Body of pancreas (tissue), 4 donors: ENCODE results near the gene RREB1. TPM values are rescaled to one million over a fixed set of nuclear protein-coding genes. Genes with fewer than 3 reads are reported as not detected.
A peak's percentile ranks its signal among the peaks of the same experiment; 100 is the strongest.

ENCODE experiments used
- ATAC-seq: fragments of 150-250 bp; one replicate; pipeline ENCODE4 v1.9.1; 2016
- DNase-seq, 4 donors: peaks; one replicate each; pipeline ENCODE4 v3.0.0-alpha.2; 2019
- H3K27ac ChIP-seq, 4 donors: fragments of 200-600 bp; sonication (generic); 1 replicate in 3 of 4; 2 replicates in 1 of 4; pipeline versions ENCODE4 v1.5.1 to v1.6.1; 2016 to 2019; ENCODE audit warnings: mild to moderate bottlenecking in 1 of 4, mixed read lengths in 1 of 4, moderate library complexity in 1 of 4
- H3K27me3 ChIP-seq, 2 donors: fragments of 200-600 bp; sonication (generic); one replicate each; pipeline ENCODE4 v1.6.0; 2016; ENCODE audit warnings: mild to moderate bottlenecking in 1 of 2
- H3K36me3 ChIP-seq, 2 donors: fragments of 200-600 bp; sonication (generic); replicated peaks in 1 of 2; 2 replicates each; pipeline ENCODE4 v1.5.1; 2016; ENCODE audit warnings: low read depth in 2 of 2; ENCODE audit not compliant: insufficient read depth in 1 of 2
- H3K4me1 ChIP-seq: fragments of 200-600 bp; sonication (generic); one replicate; pipeline ENCODE4 v1.6.0; 2016
- H3K4me3 ChIP-seq, 2 donors: fragments of 200-600 bp; sonication (generic); 1 replicate in 1 of 2; 2 replicates in 1 of 2; pipeline ENCODE4 v1.5.1; 2016 to 2019
- H3K9me3 ChIP-seq, 3 donors: fragments of 200-600 bp; sonication (generic); 1 replicate in 2 of 3; 2 replicates in 1 of 3; pipeline ENCODE4 v1.5.1; 2016
- POLR2A ChIP-seq, 3 donors: fragments of 450-650 bp; IDR thresholded peaks; one replicate each; pipeline ENCODE4 v1.6.1; 2016; ENCODE audit warnings: antibody characterized with exemption in 3 of 3, mild to moderate bottlenecking in 2 of 3
- WGBS, 2 donors: methylation state at CpG; one replicate each; pipeline ENCODE4 v1.1.5; 2017; 5-methylcytosine and 5-hydroxymethylcytosine counted together
- intact Hi-C: fragments of 100-400 bp; cut with DNase I; formaldehyde crosslinking; loops from one replicate; pipeline ENCODE4 v1.15.1; 2023
- total RNA-seq, 2 donors: library from RNA; depleted of rRNA; stranded (reverse); fragments of >200 nt; gene quantifications; one replicate each; pipeline ENCODE4 v1.1.0, GENCODE V29; 2016
- TF ChIP-seq, protein P1 (sequence below), 7 experiments: fragments of 450-650 bp in 4 of 7; fragments of 200-600 bp in 3 of 7; sonication (generic) in 3 of 7; IDR thresholded peaks; one replicate each; pipeline ENCODE4 v1.5.1; 2016 to 2019; ENCODE audit warnings: antibody characterized with exemption in 7 of 7

The RREB1 gene
- total RNA-seq, 2 donors from 2014 or later: 33.5 to 44.8 TPM

DNA sequence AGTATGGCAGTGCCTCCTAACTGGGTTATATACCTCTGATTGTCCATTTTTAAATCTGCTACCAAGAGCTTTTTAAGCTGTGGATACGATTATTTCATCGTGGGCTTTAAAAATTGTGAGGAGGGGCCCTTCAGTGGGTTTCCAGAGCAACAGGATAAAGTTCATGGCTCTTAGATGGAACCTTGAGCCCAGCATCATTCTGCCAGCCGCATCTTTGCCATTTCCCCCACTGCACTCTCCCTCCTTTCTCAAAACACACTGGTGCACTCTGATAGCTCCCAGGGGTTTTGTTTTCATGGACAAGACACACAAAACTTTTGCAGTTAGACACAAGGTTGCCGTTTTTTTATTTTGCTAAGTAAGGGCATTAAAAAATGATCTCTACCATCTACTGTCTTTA, 54.1 kb downstream of the RREB1 start:
- H3K9me3 ChIP-seq: no peaks in the 10 kb centered on the region
- WGBS, 2 donors: 75 to 77% methylated on average over 4 of the region's 4 CpGs
- DNase-seq (no peak), ATAC-seq (no peak)
- H3K36me3 ChIP-seq: no peaks in the 10 kb centered on the region
- H3K4me1 ChIP-seq: peaks cover 93% of the 10 kb centered on the region
- no peaks in the 10 kb centered on the region for H3K27me3 ChIP-seq
- peak overlapping the region in 1 of 4 donors; percentile 4 for H3K27ac ChIP-seq
- intact Hi-C loops: no loop called here
- H3K4me3 ChIP-seq: no peak overlapping the region
- TF ChIP-seq POLR2A (IDR thresholded peaks at IDR 0.05): no peak
- TF ChIP-seq, protein P1, sequence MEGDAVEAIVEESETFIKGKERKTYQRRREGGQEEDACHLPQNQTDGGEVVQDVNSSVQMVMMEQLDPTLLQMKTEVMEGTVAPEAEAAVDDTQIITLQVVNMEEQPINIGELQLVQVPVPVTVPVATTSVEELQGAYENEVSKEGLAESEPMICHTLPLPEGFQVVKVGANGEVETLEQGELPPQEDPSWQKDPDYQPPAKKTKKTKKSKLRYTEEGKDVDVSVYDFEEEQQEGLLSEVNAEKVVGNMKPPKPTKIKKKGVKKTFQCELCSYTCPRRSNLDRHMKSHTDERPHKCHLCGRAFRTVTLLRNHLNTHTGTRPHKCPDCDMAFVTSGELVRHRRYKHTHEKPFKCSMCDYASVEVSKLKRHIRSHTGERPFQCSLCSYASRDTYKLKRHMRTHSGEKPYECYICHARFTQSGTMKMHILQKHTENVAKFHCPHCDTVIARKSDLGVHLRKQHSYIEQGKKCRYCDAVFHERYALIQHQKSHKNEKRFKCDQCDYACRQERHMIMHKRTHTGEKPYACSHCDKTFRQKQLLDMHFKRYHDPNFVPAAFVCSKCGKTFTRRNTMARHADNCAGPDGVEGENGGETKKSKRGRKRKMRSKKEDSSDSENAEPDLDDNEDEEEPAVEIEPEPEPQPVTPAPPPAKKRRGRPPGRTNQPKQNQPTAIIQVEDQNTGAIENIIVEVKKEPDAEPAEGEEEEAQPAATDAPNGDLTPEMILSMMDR (IDR thresholded peaks at IDR 0.05): no peak

DNA sequence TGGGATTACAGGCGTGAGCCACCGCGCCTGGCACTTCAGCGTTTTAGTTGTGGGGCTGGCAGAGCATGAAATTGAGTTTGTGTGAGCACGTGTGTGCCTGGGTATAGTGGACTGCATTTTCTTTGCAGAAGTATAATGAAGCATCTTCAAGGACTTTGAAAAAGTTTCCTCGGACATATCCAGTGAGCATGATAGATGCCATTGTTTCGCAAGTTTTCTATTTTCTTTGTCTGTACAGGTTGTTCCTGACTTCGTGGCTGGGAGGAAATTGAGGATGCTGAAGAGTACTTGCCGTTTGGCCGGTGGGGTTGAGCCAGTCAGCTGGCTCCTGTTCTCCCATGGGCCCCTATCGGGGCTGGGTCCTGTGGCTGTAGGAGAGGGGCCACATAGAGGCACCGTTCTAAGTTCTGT, 55.9 kb downstream of the RREB1 start:
- intact Hi-C loops: no loop called here
- Histone ChIP-seq H3K4me3 (no peak overlapping the region), H3K36me3 (no peaks in the 10 kb centered on the region), H3K27ac (no peak overlapping the region), H3K27me3 (no peaks in the 10 kb centered on the region), H3K4me1 (peaks cover 83% of the 10 kb centered on the region), H3K9me3 (no peaks in the 10 kb centered on the region)
- 84 to 85% methylated on average over 12 of the region's 12 CpGs for WGBS, 2 donors
- no peak for DNase-seq
- TF ChIP-seq POLR2A (IDR thresholded peaks at IDR 0.05): no peak
- TF ChIP-seq, protein P1 (IDR thresholded peaks at IDR 0.05): no peak
- ATAC-seq: no peak

DNA sequence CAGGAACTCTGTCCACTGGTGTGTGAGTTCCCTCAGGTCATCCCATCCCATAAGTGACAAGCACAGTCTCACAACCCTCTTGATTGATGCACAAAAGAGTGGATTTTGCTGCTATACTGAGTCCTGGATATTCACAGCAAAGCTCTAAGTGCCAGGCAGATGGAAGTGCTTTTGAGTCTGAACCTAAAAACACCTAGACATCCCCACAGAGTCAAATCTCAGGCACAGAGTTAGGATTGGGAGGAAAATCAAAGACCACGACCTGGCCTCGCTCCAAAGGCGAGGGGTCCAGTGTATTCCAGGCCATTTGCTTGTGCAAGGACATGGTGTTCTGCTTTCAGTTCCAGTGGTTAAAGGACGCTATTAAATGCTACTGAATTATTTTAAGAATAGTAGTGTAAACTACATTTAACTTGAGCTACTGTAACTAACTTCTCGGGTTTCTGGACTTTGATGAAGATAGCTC, 56.8 kb downstream of the RREB1 start:
- peaks cover 83% of the 10 kb centered on the region for H3K4me1 ChIP-seq
- no peaks in the 10 kb centered on the region for H3K9me3 ChIP-seq
- intact Hi-C loops: no loop called here
- H3K4me3 ChIP-seq: no peak overlapping the region
- TF ChIP-seq POLR2A (IDR thresholded peaks at IDR 0.05): no peak
- TF ChIP-seq, protein P1 (IDR thresholded peaks at IDR 0.05): no peak
- H3K36me3 ChIP-seq: no peaks in the 10 kb centered on the region
- peak overlapping the region in 2 of 4 donors; percentile 41 to 48 for H3K27ac ChIP-seq
- DNase-seq (no peak), ATAC-seq (no peak)
- H3K27me3 ChIP-seq: no peaks in the 10 kb centered on the region
- WGBS, 2 donors: 53 to 72% methylated on average over 5 of the region's 5 CpGs

DNA sequence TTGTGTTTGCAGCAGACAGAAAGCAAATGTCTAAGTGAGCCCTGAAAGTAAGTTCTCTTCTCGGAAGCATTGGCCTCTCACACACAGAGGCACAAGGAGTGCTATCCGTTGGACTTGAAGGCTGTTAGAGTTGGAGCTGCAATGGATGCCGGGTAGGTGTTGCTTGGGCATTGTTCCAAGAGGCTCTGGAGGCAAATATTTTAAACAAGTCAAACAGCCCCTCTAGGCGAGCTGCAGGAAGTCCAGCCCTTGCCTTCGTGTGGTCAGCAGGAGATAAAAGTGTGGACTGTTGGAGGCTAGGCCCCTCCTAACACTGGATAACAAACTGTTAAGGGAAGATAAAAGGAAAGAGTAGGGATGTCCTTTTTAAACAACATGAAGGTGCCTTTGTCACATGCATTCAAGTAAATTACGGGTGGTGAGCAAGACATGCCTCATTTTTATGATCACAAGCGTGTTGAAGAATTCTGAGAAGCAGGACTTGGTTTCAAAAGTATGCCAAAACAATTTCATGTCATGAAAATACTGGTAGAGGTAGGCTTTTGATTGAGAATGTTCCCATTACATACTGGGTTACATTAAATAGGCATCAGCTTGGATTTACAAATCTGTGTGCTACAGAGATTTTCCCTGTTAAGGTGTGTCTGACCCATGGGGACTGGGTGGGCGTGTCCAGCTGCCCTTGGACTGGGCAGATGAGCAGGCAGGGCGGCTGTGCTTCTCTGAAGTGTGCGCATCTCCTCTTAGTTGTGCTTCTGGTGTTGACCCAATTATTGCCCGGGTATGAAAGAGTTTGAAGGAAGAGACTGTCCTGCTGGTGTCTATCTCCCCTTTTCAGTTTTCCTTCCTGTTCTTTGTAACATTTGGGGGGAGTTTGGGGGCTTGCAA, 57.5 kb downstream of the RREB1 start:
- peak in 2 of 4 donors; percentile 30 to 41 for DNase-seq
- no peaks in the 10 kb centered on the region for H3K36me3 ChIP-seq
- peaks cover 84% of the 10 kb centered on the region for H3K4me1 ChIP-seq
- intact Hi-C loops: no loop called here
- no peaks in the 10 kb centered on the region for H3K27me3 ChIP-seq
- ATAC-seq: no peak
- no peak overlapping the region for H3K4me3 ChIP-seq
- 48 to 51% methylated on average over 11 of the region's 11 CpGs for WGBS, 2 donors
- H3K27ac ChIP-seq: peak overlapping the region in 2 of 4 donors; percentile 41 to 48
- no peaks in the 10 kb centered on the region for H3K9me3 ChIP-seq
- no peak for TF ChIP-seq POLR2A (IDR thresholded peaks at IDR 0.05)
- TF ChIP-seq, protein P1 (IDR thresholded peaks at IDR 0.05): no peak
